Panc1 (cell line): Measurements from ENCODE around the gene HNRNPU.

Experiments
- POLR2AphosphoS5 ChIP-seq: IDR thresholded peaks from 2 replicates; pipeline ENCODE4 v1.6.1; 2012; ENCODE audit warnings: mild to moderate bottlenecking, low read depth, low read length, moderate library complexity
- SIN3A ChIP-seq: IDR thresholded peaks from 2 replicates; pipeline ENCODE4 v1.6.1; 2012; ENCODE audit warnings: low read depth, mild to moderate bottlenecking, low read length, moderate library complexity, borderline replicate concordance; ENCODE audit not compliant: insufficient read depth
- TCF7L2 ChIP-seq: IDR thresholded peaks from 2 replicates; pipeline ENCODE4 v1.6.1; 2011; ENCODE audit warnings: mild to moderate bottlenecking, low read depth, low read length, inconsistent platforms
- TF ChIP-seq, protein P1 (sequence below): fragments of 450-650 bp; IDR thresholded peaks from 2 replicates; pipeline ENCODE4 v1.5.1; 2017; ENCODE audit warnings: mild to moderate bottlenecking
- TF ChIP-seq, protein P2 (sequence below), 2 experiments: IDR thresholded peaks; 2 replicates each; pipeline ENCODE4 v1.6.1; 2011 to 2012; ENCODE audit warnings: low read depth in 2 of 2, control low read depth in 1 of 2, low read length in 1 of 2, mild to moderate bottlenecking in 1 of 2, moderate library complexity in 1 of 2; ENCODE audit not compliant: insufficient read depth in 1 of 2

DNA sequence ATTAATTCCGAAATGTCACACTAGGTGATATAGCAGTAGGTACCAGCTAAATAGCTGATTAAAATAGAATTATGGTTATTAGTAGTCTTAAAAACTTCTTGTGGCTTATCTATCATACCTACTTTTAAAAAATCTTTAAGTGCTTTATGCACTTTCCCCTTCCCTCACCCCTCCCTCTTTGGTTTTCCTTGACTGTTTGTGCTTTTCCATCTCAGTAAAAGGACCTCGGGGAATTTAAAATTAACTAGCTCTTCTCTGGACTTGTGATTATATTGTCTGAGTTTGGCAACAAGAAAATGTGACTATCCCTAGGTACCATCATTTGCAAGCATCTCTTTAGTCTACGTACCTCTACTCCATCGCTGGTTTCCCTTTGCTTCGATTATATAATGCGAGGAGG, 17.7 kb downstream of the HNRNPU start:
- TF ChIP-seq, protein P1, sequence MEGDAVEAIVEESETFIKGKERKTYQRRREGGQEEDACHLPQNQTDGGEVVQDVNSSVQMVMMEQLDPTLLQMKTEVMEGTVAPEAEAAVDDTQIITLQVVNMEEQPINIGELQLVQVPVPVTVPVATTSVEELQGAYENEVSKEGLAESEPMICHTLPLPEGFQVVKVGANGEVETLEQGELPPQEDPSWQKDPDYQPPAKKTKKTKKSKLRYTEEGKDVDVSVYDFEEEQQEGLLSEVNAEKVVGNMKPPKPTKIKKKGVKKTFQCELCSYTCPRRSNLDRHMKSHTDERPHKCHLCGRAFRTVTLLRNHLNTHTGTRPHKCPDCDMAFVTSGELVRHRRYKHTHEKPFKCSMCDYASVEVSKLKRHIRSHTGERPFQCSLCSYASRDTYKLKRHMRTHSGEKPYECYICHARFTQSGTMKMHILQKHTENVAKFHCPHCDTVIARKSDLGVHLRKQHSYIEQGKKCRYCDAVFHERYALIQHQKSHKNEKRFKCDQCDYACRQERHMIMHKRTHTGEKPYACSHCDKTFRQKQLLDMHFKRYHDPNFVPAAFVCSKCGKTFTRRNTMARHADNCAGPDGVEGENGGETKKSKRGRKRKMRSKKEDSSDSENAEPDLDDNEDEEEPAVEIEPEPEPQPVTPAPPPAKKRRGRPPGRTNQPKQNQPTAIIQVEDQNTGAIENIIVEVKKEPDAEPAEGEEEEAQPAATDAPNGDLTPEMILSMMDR, result no peak
- peak; percentile 5; the same call in 1 of the 2 replicates for TF ChIP-seq POLR2AphosphoS5
- TF ChIP-seq, protein P2, sequence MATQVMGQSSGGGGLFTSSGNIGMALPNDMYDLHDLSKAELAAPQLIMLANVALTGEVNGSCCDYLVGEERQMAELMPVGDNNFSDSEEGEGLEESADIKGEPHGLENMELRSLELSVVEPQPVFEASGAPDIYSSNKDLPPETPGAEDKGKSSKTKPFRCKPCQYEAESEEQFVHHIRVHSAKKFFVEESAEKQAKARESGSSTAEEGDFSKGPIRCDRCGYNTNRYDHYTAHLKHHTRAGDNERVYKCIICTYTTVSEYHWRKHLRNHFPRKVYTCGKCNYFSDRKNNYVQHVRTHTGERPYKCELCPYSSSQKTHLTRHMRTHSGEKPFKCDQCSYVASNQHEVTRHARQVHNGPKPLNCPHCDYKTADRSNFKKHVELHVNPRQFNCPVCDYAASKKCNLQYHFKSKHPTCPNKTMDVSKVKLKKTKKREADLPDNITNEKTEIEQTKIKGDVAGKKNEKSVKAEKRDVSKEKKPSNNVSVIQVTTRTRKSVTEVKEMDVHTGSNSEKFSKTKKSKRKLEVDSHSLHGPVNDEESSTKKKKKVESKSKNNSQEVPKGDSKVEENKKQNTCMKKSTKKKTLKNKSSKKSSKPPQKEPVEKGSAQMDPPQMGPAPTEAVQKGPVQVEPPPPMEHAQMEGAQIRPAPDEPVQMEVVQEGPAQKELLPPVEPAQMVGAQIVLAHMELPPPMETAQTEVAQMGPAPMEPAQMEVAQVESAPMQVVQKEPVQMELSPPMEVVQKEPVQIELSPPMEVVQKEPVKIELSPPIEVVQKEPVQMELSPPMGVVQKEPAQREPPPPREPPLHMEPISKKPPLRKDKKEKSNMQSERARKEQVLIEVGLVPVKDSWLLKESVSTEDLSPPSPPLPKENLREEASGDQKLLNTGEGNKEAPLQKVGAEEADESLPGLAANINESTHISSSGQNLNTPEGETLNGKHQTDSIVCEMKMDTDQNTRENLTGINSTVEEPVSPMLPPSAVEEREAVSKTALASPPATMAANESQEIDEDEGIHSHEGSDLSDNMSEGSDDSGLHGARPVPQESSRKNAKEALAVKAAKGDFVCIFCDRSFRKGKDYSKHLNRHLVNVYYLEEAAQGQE (IDR thresholded peaks at IDR 0.05; ENCODE audit: insufficient read depth in 1 of 2, low read depth in 2 of 2, low read length in 1 of 2), result no peak
- no peak for TF ChIP-seq TCF7L2
- no peak for TF ChIP-seq SIN3A
